Parathyroid adenoma (tissue), 2 donors: ENCODE measurements around the gene MBD3L2.

Experiments
- H2AFZ ChIP-seq: fragments of 300-600 bp; sonication (generic); one replicate; pipeline ENCODE4 v1.7.0; 2017; ENCODE audit warnings: antibody characterized with exemption, mild to moderate bottlenecking
- H3K27ac ChIP-seq: fragments of 300-600 bp; sonication (generic); one replicate; pipeline ENCODE4 v1.7.0; 2017
- H3K27me3 ChIP-seq: fragments of 300-600 bp; sonication (generic); one replicate; pipeline ENCODE4 v1.7.0; 2017; ENCODE audit warnings: low read length; ENCODE audit not compliant: control insufficient read depth, insufficient read depth
- H3K36me3 ChIP-seq: fragments of 300-600 bp; sonication (generic); one replicate; pipeline ENCODE4 v1.7.0; 2017; ENCODE audit warnings: low read length; ENCODE audit not compliant: control insufficient read depth, insufficient read depth
- H3K4me1 ChIP-seq: fragments of 300-600 bp; sonication (generic); one replicate; pipeline ENCODE4 v1.7.0; 2017; ENCODE audit warnings: control low read depth
- H3K4me2 ChIP-seq: fragments of 300-600 bp; sonication (generic); one replicate; pipeline ENCODE4 v1.7.0; 2017; ENCODE audit warnings: low read length
- H3K4me3 ChIP-seq: fragments of 300-600 bp; sonication (generic); one replicate; pipeline ENCODE4 v1.7.0; 2017; ENCODE audit warnings: low read depth, low read length
- H3K79me2 ChIP-seq: fragments of 300-600 bp; sonication (generic); one replicate; pipeline ENCODE4 v1.7.0; 2017; ENCODE audit warnings: control low read depth
- H3K9ac ChIP-seq: fragments of 300-600 bp; sonication (generic); one replicate; pipeline ENCODE4 v1.7.0; 2017; ENCODE audit warnings: mild to moderate bottlenecking
- H3K9me3 ChIP-seq: fragments of 300-600 bp; sonication (generic); one replicate; pipeline ENCODE4 v1.7.0; 2017; ENCODE audit warnings: low read length; ENCODE audit not compliant: control insufficient read depth
- CTCF ChIP-seq: fragments of 300-600 bp; sonication (generic); IDR thresholded peaks from one replicate; pipeline ENCODE4 v1.7.0; 2017; ENCODE audit warnings: antibody characterized with exemption, mild to moderate bottlenecking
- donor health status: primary hyperparathyroidism.

The MBD3L2 gene

GRCh38 chr19:7088999-7089398 lies 39.9 kb downstream of the MBD3L2 start:
- Histone ChIP-seq H3K27ac (no peak overlapping the region), H2AFZ (no peak overlapping the region), H3K79me2 (no peaks in the 10 kb centered on the region), H3K9ac (no peak overlapping the region), H3K4me1 (no peaks in the 10 kb centered on the region), H3K27me3 (no peaks in the 10 kb centered on the region), H3K9me3 (peaks cover 11% of the 10 kb centered on the region), H3K4me2 (no peak overlapping the region), H3K36me3 (peaks cover 8% of the 10 kb centered on the region), H3K4me3 (no peak overlapping the region)
- no peak for TF ChIP-seq CTCF

- peak overlapping the region; percentile 99 for H3K4me3 ChIP-seq
- H3K27ac ChIP-seq, result peak overlapping the region; percentile 85
- H3K36me3 ChIP-seq, result no peaks in the 10 kb centered on the region
- TF ChIP-seq CTCF, result no peak
- peak overlapping the region; percentile 82 for H2AFZ ChIP-seq
- no peaks in the 10 kb centered on the region for H3K9me3 ChIP-seq
- H3K4me1 ChIP-seq, result peaks cover 3% of the 10 kb centered on the region
- no peak overlapping the region for H3K9ac ChIP-seq
- no peaks in the 10 kb centered on the region for H3K27me3 ChIP-seq
- no peaks in the 10 kb centered on the region for H3K79me2 ChIP-seq
- peak overlapping the region; percentile 99 for H3K4me2 ChIP-seq
Observed at GRCh38 chr19:7098096-7098495, 49.0 kb downstream of the MBD3L2 start.

GRCh38 chr19:7098701-7099596 lies 49.8 kb downstream of the MBD3L2 start:
- H3K9me3 ChIP-seq, result no peaks in the 10 kb centered on the region
- H2AFZ ChIP-seq, result peak overlapping the region; percentile 82
- H3K4me3 ChIP-seq, result peak overlapping the region; percentile 99
- no peaks in the 10 kb centered on the region for H3K36me3 ChIP-seq
- peak overlapping the region; percentile 85 for H3K27ac ChIP-seq
- H3K4me1 ChIP-seq, result peaks cover 3% of the 10 kb centered on the region
- peak overlapping the region; percentile 99 for H3K4me2 ChIP-seq
- H3K79me2 ChIP-seq, result no peaks in the 10 kb centered on the region
- TF ChIP-seq CTCF, result no peak
- H3K9ac ChIP-seq, result peak overlapping the region; percentile 39
- no peaks in the 10 kb centered on the region for H3K27me3 ChIP-seq

GRCh38 chr19:7099597-7099921 lies 50.4 kb downstream of the MBD3L2 start:
- peak overlapping the region; percentile 99 for H3K4me3 ChIP-seq
- no peaks in the 10 kb centered on the region for H3K27me3 ChIP-seq
- peak overlapping the region; percentile 82 for H2AFZ ChIP-seq
- H3K9me3 ChIP-seq, result no peaks in the 10 kb centered on the region
- no peaks in the 10 kb centered on the region for H3K79me2 ChIP-seq
- H3K9ac ChIP-seq, result no peak overlapping the region
- peak overlapping the region; percentile 85 for H3K27ac ChIP-seq
- peaks cover 3% of the 10 kb centered on the region for H3K4me1 ChIP-seq
- H3K4me2 ChIP-seq, result peak overlapping the region; percentile 99
- no peak for TF ChIP-seq CTCF
- H3K36me3 ChIP-seq, result no peaks in the 10 kb centered on the region
